H9 (cell line): Measurements from ENCODE around the gene ZMYND8. TPM values are rescaled to one million over a fixed set of nuclear protein-coding genes. Genes with fewer than 3 reads are reported as not detected.

Experiments
- DNase-seq: peaks from one replicate; pipeline ENCODE4 v3.0.0-alpha.2; 2017
- H2AFZ ChIP-seq: one replicate; pipeline ENCODE4 v1.6.1; 2013; ENCODE audit warnings: mild to moderate bottlenecking, low read length, control low read depth, moderate library complexity
- H2AK5ac ChIP-seq: 2 replicates; pipeline ENCODE4 v1.6.1; 2013; ENCODE audit warnings: low read length, control low read depth, mixed read lengths; ENCODE audit not compliant: insufficient read length
- H2BK120ac ChIP-seq: one replicate; pipeline ENCODE4 v1.6.1; 2013; ENCODE audit warnings: low read depth, mild to moderate bottlenecking, low read length, control low read depth, inconsistent platforms; ENCODE audit not compliant: poor library complexity, severe bottlenecking
- H2BK12ac ChIP-seq: 2 replicates; pipeline ENCODE4 v1.6.1; 2013; ENCODE audit warnings: low read length, control low read depth, mixed read lengths, low read depth; ENCODE audit not compliant: insufficient read length
- H2BK15ac ChIP-seq: 2 replicates; pipeline ENCODE4 v1.6.1; 2013; ENCODE audit warnings: low read depth, low read length, control low read depth
- H2BK20ac ChIP-seq: one replicate; pipeline ENCODE4 v1.6.1; 2013; ENCODE audit warnings: low read depth, mild to moderate bottlenecking, low read length, control low read depth, inconsistent platforms; ENCODE audit not compliant: poor library complexity, severe bottlenecking
- H2BK5ac ChIP-seq: 2 replicates; pipeline ENCODE4 v1.6.1; 2013; ENCODE audit warnings: low read length, control low read depth, mixed read lengths; ENCODE audit not compliant: insufficient read length
- H3K14ac ChIP-seq: 2 replicates; pipeline ENCODE4 v1.6.1; 2013; ENCODE audit warnings: low read length, control low read depth; ENCODE audit not compliant: insufficient read depth
- H3K18ac ChIP-seq: 2 replicates; pipeline ENCODE4 v1.6.1; 2013; ENCODE audit warnings: low read depth, mild to moderate bottlenecking, mixed read lengths, low read length, control low read depth; ENCODE audit not compliant: insufficient read length
- H3K23ac ChIP-seq: 2 replicates; pipeline ENCODE4 v1.6.1; 2013; ENCODE audit warnings: low read length, control low read depth, mixed read lengths, low read depth; ENCODE audit not compliant: insufficient read length
- H3K23me2 ChIP-seq: 2 replicates; pipeline ENCODE4 v1.6.1; 2013; ENCODE audit warnings: low read depth, mild to moderate bottlenecking, mixed read lengths, low read length, control low read depth; ENCODE audit not compliant: insufficient read length, poor library complexity, severe bottlenecking
- H3K27ac ChIP-seq: 2 replicates; pipeline ENCODE4 v1.5.1; 2013; ENCODE audit warnings: low read length, control low read depth, mixed read lengths, low read depth; ENCODE audit not compliant: insufficient read length
- H3K27me3 ChIP-seq: 2 replicates; pipeline ENCODE4 v1.6.1; 2013; ENCODE audit warnings: low read length, control low read depth, inconsistent platforms; ENCODE audit not compliant: insufficient read depth
- H3K4ac ChIP-seq: 2 replicates; pipeline ENCODE4 v1.6.1; 2013; ENCODE audit warnings: low read depth, mild to moderate bottlenecking, control low read depth, inconsistent platforms, low read length, moderate library complexity
- H3K4me1 ChIP-seq: 2 replicates; pipeline ENCODE4 v1.6.1; 2013; ENCODE audit warnings: low read length, control low read depth, inconsistent platforms; ENCODE audit not compliant: insufficient read depth
- H3K4me2 ChIP-seq: 2 replicates; pipeline ENCODE4 v1.6.1; 2013; ENCODE audit warnings: low read length, control low read depth, mixed read lengths; ENCODE audit not compliant: insufficient read length, insufficient read depth
- H3K56ac ChIP-seq: 2 replicates; pipeline ENCODE4 v1.6.1; 2013; ENCODE audit warnings: low read depth, mild to moderate bottlenecking, mixed read lengths, low read length, control low read depth; ENCODE audit not compliant: insufficient read length
- H3K79me1 ChIP-seq: 2 replicates; pipeline ENCODE4 v1.6.1; 2013; ENCODE audit warnings: low read depth, mild to moderate bottlenecking, moderate library complexity, low read length, control low read depth, inconsistent platforms; ENCODE audit not compliant: insufficient read depth, poor library complexity, severe bottlenecking
- H3K79me2 ChIP-seq: 2 replicates; pipeline ENCODE4 v1.6.1; 2013; ENCODE audit warnings: low read length, control low read depth, inconsistent platforms; ENCODE audit not compliant: insufficient read depth
- H3K9ac ChIP-seq: 2 replicates; pipeline ENCODE4 v1.6.1; 2013; ENCODE audit warnings: low read length, control low read depth, mixed read lengths; ENCODE audit not compliant: insufficient read length; ENCODE audit errors: extremely low read depth
- H3K9me3 ChIP-seq: one replicate; pipeline ENCODE4 v1.6.1; 2013; ENCODE audit warnings: low read depth, low read length, inconsistent platforms; ENCODE audit not compliant: control insufficient read depth
- H3T11ph ChIP-seq: one replicate; pipeline ENCODE4 v1.6.1; 2013; ENCODE audit warnings: mild to moderate bottlenecking, low read length, control low read depth, inconsistent platforms
- H4K20me1 ChIP-seq: one replicate; pipeline ENCODE4 v1.6.1; 2013; ENCODE audit not compliant: control insufficient read depth, insufficient read length, insufficient read depth
- H4K5ac ChIP-seq: 2 replicates; pipeline ENCODE4 v1.6.1; 2013; ENCODE audit warnings: low read depth, mild to moderate bottlenecking, mixed read lengths, low read length, control low read depth; ENCODE audit not compliant: insufficient read length
- H4K8ac ChIP-seq: replicated peaks from 2 replicates; pipeline ENCODE4 v1.6.1; 2013; ENCODE audit warnings: low read length, control low read depth, mixed read lengths, low read depth; ENCODE audit not compliant: insufficient read length
- H4K91ac ChIP-seq: 2 replicates; pipeline ENCODE4 v1.6.1; 2013; ENCODE audit warnings: low read depth, mild to moderate bottlenecking, moderate library complexity, mixed read lengths, low read length, control low read depth; ENCODE audit not compliant: insufficient read length
- H3K27ac Mint-ChIP-seq, 3 experiments: 2 replicates in 2 of 3; 3 replicates in 1 of 3; pipeline ENCODE4 v1.8.0; 2020 to 2021; ENCODE audit warnings: mixed read lengths in 3 of 3, mild to moderate bottlenecking in 1 of 3, moderate library complexity in 1 of 3
- H3K27me3 Mint-ChIP-seq: 2 replicates; pipeline ENCODE4 v1.8.0; 2021; ENCODE audit warnings: low read depth, mild to moderate bottlenecking, moderate library complexity, mixed read lengths
- H3K36me3 Mint-ChIP-seq, 3 experiments: 2 replicates in 2 of 3; 3 replicates in 1 of 3; pipeline ENCODE4 v1.8.0; 2020 to 2021; ENCODE audit warnings: low read depth in 3 of 3, mixed read lengths in 3 of 3; ENCODE audit not compliant: insufficient read depth in 1 of 3
- H3K4me1 Mint-ChIP-seq, 2 experiments: 2 replicates each; pipeline ENCODE4 v1.8.0; 2020; ENCODE audit warnings: mixed read lengths in 2 of 2
- H3K4me3 Mint-ChIP-seq, 2 experiments: 2 replicates in 1 of 2; 3 replicates in 1 of 2; pipeline ENCODE4 v1.8.0; 2020 to 2021; ENCODE audit warnings: mild to moderate bottlenecking in 2 of 2, mixed read lengths in 2 of 2, moderate library complexity in 1 of 2
- H3K9me3 Mint-ChIP-seq, 2 experiments: 2 replicates in 1 of 2; 3 replicates in 1 of 2; pipeline ENCODE4 v1.8.0; 2020; ENCODE audit warnings: mild to moderate bottlenecking in 2 of 2, mixed read lengths in 2 of 2, moderate library complexity in 1 of 2
- CTCF ChIP-seq: fragments of 200-600 bp; sonication (generic); conservative IDR thresholded peaks from 3 replicates; pipeline ENCODE4 v1.8.0; 2021; ENCODE audit warnings: antibody characterized with exemption, mild to moderate bottlenecking
- WGBS: extraction: QIAGEN DNeasy Blood & Tissue Kit; methylation state at CpG from one replicate; pipeline ENCODE4 v1.1.7; 2013; ENCODE audit warnings: missing lambda C conversion rate, low lambda C conversion rate, mixed read lengths; ENCODE audit not compliant: insufficient read length; ENCODE audit errors: extremely low coverage; 5-methylcytosine and 5-hydroxymethylcytosine counted together
- total RNA-seq: library from RNA; stranded (reverse); gene quantifications from 2 replicates; pipeline ENCODE4 v1.2.1, GENCODE V29; 2021

ZMYND8 gene
- total RNA-seq, 1 experiment from 2014 or later: 158 TPM

DNA sequence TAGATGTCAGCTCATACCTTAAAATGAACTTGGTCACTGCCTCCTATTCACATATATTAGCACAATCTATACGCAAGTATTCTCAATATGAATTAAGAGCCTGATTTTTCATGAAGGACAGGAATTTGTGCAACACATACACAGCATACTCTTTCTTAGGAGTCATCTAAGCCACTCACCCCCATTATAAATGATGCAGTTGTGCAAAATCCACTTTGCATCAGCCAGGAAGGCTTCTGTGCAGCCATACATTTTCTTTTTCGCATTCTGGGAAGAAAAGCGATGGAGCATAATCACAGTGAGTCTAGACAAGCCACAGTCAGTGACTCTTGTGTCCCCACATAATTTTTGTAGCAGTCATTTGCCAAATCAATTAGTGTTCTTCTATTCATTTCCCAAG lies 66.5 kb downstream of the ZMYND8 start:
- no peaks in the 10 kb centered on the region for H3K27me3 ChIP-seq
- no peak overlapping the region for H4K91ac ChIP-seq
- no peak overlapping the region for H2AFZ ChIP-seq
- TF ChIP-seq CTCF: no peak
- Mint-ChIP-seq H3K9me3 (no peaks in the 10 kb centered on the region), H3K4me3 (no peak overlapping the region), H3K4me1 (peaks cover 8 to 10% of the 10 kb centered on the region in 2 experiments; a peak in 3 of 4 replicates), H3K27me3 (no peaks in the 10 kb centered on the region), H3K27ac (peak overlapping the region in 1 of 3 experiments; percentile 65; a peak in 1 of 7 replicates), H3K36me3 (peaks cover 60 to 91% (median 90%) of the 10 kb centered on the region in 3 experiments)
- no peak overlapping the region for H2BK12ac ChIP-seq
- H3K27ac ChIP-seq: no peak overlapping the region
- H3K14ac ChIP-seq: no peak overlapping the region
- H3K9me3 ChIP-seq: no peaks in the 10 kb centered on the region
- DNase-seq: no peak
- H2BK5ac ChIP-seq: no peak overlapping the region
- H4K20me1 ChIP-seq: no peaks in the 10 kb centered on the region
- no peak overlapping the region for H2BK15ac ChIP-seq
- H2BK20ac ChIP-seq: no peak overlapping the region
- H4K5ac ChIP-seq: no peak overlapping the region
- no peak overlapping the region for H3K18ac ChIP-seq
- no peak overlapping the region for H4K8ac ChIP-seq
- no peak overlapping the region for H3K56ac ChIP-seq
- no peaks in the 10 kb centered on the region for H3K79me1 ChIP-seq
- no peak overlapping the region for H3K4me2 ChIP-seq
- H3K23me2 ChIP-seq: no peaks in the 10 kb centered on the region
- H3K9ac ChIP-seq: no peak overlapping the region
- H3K4me1 ChIP-seq: no peaks in the 10 kb centered on the region
- no peak overlapping the region for H3T11ph ChIP-seq
- no peak overlapping the region for H3K23ac ChIP-seq
- H2AK5ac ChIP-seq: no peak overlapping the region
- no peak overlapping the region for H2BK120ac ChIP-seq
- no peak overlapping the region for H3K4ac ChIP-seq
- no peaks in the 10 kb centered on the region for H3K79me2 ChIP-seq
- WGBS: no CpG with 5 or more reads among the region's 3 CpGs
